ENCODE measurements around the gene TMEM14B. TPM values are rescaled to one million over a fixed set of nuclear protein-coding genes. Genes with fewer than 3 reads are reported as not detected.

TMEM14B gene
- total and polyA plus RNA-seq, 9 of the 15 experiments (the other 6 are each of a cell fraction or from before 2014, with no cell fraction given), result 174 to 862 (median 263) TPM

GRCh38 chr6:10749734-10750133 lies 2.1 kb downstream of the TMEM14B start (continued):
- TF ChIP-seq, protein P1, sequence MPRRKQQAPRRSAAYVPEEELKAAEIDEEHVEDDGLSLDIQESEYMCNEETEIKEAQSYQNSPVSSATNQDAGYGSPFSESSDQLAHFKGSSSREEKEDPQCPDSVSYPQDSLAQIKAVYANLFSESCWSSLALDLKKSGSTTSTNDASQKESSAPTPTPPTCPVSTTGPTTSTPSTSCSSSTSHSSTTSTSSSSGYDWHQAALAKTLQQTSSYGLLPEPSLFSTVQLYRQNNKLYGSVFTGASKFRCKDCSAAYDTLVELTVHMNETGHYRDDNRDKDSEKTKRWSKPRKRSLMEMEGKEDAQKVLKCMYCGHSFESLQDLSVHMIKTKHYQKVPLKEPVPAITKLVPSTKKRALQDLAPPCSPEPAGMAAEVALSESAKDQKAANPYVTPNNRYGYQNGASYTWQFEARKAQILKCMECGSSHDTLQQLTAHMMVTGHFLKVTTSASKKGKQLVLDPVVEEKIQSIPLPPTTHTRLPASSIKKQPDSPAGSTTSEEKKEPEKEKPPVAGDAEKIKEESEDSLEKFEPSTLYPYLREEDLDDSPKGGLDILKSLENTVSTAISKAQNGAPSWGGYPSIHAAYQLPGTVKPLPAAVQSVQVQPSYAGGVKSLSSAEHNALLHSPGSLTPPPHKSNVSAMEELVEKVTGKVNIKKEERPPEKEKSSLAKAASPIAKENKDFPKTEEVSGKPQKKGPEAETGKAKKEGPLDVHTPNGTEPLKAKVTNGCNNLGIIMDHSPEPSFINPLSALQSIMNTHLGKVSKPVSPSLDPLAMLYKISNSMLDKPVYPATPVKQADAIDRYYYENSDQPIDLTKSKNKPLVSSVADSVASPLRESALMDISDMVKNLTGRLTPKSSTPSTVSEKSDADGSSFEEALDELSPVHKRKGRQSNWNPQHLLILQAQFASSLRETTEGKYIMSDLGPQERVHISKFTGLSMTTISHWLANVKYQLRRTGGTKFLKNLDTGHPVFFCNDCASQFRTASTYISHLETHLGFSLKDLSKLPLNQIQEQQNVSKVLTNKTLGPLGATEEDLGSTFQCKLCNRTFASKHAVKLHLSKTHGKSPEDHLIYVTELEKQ (CRISPR knock-in tag; IDR thresholded peaks at IDR 0.05), result no peak
- TF ChIP-seq SMAD3 (CRISPR knock-in tag; conservative IDR thresholded peaks at IDR 0.05) (no peak), ZNF764 (CRISPR knock-in tag; IDR thresholded peaks at IDR 0.05; ENCODE audit: low read depth) (no peak), GATAD2B (IDR thresholded peaks at IDR 0.05; ENCODE audit: borderline replicate concordance) (no peak), ZBTB26 (CRISPR knock-in tag; IDR thresholded peaks at IDR 0.05) (no peak), ETV6 (IDR thresholded peaks at IDR 0.05; ENCODE audit: borderline replicate concordance in 1 of 2, low read depth in 2 of 2, low read length in 1 of 2) (no peak), ETV6 (CRISPR knock-in tag; IDR thresholded peaks at IDR 0.05; ENCODE audit: borderline replicate concordance) (no peak), TAL1 (IDR thresholded peaks at IDR 0.05) (peak; percentile 89)
- TF ChIP-seq, protein P2, sequence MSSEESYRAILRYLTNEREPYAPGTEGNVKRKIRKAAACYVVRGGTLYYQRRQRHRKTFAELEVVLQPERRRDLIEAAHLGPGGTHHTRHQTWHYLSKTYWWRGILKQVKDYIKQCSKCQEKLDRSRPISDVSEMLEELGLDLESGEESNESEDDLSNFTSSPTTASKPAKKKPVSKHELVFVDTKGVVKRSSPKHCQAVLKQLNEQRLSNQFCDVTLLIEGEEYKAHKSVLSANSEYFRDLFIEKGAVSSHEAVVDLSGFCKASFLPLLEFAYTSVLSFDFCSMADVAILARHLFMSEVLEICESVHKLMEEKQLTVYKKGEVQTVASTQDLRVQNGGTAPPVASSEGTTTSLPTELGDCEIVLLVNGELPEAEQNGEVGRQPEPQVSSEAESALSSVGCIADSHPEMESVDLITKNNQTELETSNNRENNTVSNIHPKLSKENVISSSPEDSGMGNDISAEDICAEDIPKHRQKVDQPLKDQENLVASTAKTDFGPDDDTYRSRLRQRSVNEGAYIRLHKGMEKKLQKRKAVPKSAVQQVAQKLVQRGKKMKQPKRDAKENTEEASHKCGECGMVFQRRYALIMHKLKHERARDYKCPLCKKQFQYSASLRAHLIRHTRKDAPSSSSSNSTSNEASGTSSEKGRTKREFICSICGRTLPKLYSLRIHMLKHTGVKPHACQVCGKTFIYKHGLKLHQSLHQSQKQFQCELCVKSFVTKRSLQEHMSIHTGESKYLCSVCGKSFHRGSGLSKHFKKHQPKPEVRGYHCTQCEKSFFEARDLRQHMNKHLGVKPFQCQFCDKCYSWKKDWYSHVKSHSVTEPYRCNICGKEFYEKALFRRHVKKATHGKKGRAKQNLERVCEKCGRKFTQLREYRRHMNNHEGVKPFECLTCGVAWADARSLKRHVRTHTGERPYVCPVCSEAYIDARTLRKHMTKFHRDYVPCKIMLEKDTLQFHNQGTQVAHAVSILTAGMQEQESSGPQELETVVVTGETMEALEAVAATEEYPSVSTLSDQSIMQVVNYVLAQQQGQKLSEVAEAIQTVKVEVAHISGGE (CRISPR knock-in tag; IDR thresholded peaks at IDR 0.05), result peak in 1 of 3 experiments; percentile 59; a peak in 2 of 6 replicates
- TF ChIP-seq, protein P3, sequence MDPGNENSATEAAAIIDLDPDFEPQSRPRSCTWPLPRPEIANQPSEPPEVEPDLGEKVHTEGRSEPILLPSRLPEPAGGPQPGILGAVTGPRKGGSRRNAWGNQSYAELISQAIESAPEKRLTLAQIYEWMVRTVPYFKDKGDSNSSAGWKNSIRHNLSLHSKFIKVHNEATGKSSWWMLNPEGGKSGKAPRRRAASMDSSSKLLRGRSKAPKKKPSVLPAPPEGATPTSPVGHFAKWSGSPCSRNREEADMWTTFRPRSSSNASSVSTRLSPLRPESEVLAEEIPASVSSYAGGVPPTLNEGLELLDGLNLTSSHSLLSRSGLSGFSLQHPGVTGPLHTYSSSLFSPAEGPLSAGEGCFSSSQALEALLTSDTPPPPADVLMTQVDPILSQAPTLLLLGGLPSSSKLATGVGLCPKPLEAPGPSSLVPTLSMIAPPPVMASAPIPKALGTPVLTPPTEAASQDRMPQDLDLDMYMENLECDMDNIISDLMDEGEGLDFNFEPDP (CRISPR knock-in tag; IDR thresholded peaks at IDR 0.05), result no peak
- TF ChIP-seq, protein P4, sequence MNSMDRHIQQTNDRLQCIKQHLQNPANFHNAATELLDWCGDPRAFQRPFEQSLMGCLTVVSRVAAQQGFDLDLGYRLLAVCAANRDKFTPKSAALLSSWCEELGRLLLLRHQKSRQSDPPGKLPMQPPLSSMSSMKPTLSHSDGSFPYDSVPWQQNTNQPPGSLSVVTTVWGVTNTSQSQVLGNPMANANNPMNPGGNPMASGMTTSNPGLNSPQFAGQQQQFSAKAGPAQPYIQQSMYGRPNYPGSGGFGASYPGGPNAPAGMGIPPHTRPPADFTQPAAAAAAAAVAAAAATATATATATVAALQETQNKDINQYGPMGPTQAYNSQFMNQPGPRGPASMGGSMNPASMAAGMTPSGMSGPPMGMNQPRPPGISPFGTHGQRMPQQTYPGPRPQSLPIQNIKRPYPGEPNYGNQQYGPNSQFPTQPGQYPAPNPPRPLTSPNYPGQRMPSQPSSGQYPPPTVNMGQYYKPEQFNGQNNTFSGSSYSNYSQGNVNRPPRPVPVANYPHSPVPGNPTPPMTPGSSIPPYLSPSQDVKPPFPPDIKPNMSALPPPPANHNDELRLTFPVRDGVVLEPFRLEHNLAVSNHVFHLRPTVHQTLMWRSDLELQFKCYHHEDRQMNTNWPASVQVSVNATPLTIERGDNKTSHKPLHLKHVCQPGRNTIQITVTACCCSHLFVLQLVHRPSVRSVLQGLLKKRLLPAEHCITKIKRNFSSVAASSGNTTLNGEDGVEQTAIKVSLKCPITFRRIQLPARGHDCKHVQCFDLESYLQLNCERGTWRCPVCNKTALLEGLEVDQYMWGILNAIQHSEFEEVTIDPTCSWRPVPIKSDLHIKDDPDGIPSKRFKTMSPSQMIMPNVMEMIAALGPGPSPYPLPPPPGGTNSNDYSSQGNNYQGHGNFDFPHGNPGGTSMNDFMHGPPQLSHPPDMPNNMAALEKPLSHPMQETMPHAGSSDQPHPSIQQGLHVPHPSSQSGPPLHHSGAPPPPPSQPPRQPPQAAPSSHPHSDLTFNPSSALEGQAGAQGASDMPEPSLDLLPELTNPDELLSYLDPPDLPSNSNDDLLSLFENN (IDR thresholded peaks at IDR 0.05; ENCODE audit: low read depth in 2 of 2, low read length in 2 of 2), result peak in 1 of 2 experiments; percentile 80; a peak in 2 of 4 replicates
